Measurements from ENCODE around the gene CWC15.
"Not testable (repeated sequence)": the region's sequence is repeated elsewhere in the genome, so short reads cannot be mapped to it uniquely, and the experiment has no call there.

CWC15 gene

DNA sequence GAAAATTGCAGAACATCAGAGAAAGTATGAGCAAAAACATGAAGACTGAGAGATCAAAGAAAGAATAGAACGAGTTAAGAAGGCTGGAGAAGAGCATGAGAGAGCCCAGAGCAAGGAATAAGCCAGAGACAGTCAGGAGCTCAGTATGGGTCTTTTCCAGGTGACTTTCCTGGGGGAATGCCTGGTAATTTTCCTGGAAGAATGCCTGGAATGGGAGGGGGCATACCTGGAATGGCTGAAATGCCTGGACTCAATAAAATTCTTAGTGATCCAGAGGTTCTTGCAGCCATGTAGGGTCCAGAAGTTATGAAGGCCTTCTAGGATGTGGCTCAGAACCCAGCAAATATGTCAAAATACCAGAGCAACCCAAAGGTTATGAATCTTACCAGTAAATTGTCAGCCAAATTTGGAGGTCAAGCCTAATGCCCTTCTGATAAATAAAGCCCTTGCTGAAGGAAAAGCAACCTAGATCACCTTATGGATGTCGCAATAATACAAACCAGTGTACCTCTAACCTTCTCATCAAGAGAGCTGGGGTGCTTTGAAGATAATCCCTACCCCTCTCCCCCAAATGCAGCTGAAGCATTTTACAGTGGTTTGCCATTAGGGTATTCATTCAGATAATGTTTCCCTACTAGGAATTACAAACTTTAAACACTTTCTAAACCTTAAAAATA, 59.5 kb downstream of the CWC15 start:
- DNase-seq (ENCODE audit: low spot score), result not testable (repeated sequence)

- no peak for DNase-seq (ENCODE audit: low spot score)
Observed at GRCh38 chr11:94912806-94913205, 60.5 kb downstream of the CWC15 start.

All from activated CD4-positive, alpha-beta T cell treated with anti-CD3 and anti-CD28 coated beads, Interleukin-2, Interleukin-4, amounts not matched to agents 100 ng/mL and 50 ng/mL, durations not matched to agents 16 hours and 8 hours (primary cell).